Tibial nerve (tissue), 4 donors: ENCODE results near the gene GZMH.

Source experiments
- EP300 ChIP-seq, 2 donors: sonication (generic); formaldehyde crosslinking; IDR thresholded peaks; one replicate each; pipeline ENCODE4 v1.6.1; 2017; ENCODE audit warnings: antibody characterized with exemption in 2 of 2, mild to moderate bottlenecking in 1 of 2
- TF ChIP-seq, protein P1 (sequence below), 5 experiments: fragments of 200-600 bp in 3 of 5; fragments of 450-650 bp in 2 of 5; sonication (generic) in 3 of 5; IDR thresholded peaks; one replicate each; pipeline ENCODE4 v1.5.1; 2016 to 2019; ENCODE audit warnings: antibody characterized with exemption in 5 of 5, mild to moderate bottlenecking in 3 of 5, moderate library complexity in 2 of 5

DNA sequence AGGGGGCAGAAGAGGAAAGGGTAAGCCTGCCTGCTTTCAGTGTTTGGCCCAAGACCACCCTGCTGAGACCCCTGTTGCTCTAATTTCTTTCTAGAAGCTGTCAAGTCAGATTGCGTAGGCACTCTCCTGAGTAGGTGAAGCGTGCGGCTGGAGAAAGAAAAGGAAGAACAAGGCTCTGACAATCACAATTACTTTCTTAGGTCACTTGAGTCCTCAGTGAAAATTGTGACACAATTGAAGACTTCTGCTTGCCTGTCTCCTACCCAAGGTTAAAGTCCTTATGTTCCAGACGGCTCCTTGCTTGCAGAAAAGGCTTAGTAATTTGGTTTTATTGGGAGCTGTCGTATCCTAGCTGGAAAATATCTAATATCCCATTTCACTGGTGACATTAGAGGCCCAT, 32.7 kb downstream of the GZMH start:
- TF ChIP-seq, protein P1, sequence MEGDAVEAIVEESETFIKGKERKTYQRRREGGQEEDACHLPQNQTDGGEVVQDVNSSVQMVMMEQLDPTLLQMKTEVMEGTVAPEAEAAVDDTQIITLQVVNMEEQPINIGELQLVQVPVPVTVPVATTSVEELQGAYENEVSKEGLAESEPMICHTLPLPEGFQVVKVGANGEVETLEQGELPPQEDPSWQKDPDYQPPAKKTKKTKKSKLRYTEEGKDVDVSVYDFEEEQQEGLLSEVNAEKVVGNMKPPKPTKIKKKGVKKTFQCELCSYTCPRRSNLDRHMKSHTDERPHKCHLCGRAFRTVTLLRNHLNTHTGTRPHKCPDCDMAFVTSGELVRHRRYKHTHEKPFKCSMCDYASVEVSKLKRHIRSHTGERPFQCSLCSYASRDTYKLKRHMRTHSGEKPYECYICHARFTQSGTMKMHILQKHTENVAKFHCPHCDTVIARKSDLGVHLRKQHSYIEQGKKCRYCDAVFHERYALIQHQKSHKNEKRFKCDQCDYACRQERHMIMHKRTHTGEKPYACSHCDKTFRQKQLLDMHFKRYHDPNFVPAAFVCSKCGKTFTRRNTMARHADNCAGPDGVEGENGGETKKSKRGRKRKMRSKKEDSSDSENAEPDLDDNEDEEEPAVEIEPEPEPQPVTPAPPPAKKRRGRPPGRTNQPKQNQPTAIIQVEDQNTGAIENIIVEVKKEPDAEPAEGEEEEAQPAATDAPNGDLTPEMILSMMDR (IDR thresholded peaks at IDR 0.05): no peak
- no peak for TF ChIP-seq EP300 (IDR thresholded peaks at IDR 0.05)
